ENCODE measurements around the gene FILIP1L. TPM values are rescaled to one million over a fixed set of nuclear protein-coding genes. Genes with fewer than 3 reads are reported as not detected.

Gene FILIP1L
- total and polyA plus RNA-seq, 2 donors from 2014 or later = 5.5 to 25.5 TPM

DNA sequence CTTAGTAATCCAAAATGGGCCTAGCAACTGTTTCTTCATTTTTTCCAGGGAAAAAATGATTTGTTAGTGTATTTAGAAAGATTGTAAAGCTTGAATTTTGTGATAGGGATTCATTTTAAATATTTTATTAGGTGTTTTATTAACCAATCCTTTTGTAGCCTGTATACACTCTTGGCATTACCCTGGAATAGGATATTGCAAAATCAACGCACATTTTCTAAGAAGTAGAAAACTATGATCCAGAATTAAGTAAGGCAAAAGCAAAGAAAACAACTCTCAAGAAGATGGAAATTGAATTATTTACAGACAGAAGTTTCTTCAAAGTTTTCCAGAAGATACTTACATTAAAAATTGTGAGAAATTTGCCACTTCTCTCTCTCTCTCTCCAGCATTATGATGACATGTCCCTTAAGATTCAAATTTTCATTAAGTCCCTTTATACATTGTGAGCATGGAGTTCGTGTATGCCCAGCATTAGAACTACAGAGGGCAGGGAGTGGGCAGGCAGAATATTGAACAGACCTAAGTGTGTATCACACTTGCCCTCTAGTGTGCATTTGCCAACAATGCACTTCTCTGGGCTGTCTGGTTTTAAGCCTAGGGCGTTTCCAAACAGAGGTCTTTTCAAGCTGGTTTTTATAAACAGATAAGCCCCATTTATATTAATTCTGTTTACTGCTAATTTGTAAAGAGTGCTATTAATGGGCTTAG, 325.1 kb downstream of the FILIP1L start:
- TF ChIP-seq, protein P1, sequence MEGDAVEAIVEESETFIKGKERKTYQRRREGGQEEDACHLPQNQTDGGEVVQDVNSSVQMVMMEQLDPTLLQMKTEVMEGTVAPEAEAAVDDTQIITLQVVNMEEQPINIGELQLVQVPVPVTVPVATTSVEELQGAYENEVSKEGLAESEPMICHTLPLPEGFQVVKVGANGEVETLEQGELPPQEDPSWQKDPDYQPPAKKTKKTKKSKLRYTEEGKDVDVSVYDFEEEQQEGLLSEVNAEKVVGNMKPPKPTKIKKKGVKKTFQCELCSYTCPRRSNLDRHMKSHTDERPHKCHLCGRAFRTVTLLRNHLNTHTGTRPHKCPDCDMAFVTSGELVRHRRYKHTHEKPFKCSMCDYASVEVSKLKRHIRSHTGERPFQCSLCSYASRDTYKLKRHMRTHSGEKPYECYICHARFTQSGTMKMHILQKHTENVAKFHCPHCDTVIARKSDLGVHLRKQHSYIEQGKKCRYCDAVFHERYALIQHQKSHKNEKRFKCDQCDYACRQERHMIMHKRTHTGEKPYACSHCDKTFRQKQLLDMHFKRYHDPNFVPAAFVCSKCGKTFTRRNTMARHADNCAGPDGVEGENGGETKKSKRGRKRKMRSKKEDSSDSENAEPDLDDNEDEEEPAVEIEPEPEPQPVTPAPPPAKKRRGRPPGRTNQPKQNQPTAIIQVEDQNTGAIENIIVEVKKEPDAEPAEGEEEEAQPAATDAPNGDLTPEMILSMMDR (IDR thresholded peaks at IDR 0.05; ENCODE audit: borderline replicate concordance, extremely low read depth, insufficient read depth) = peak; percentile 53
- DNase-seq = peak in 3 of 5 donors; percentile 18 to 48 (median 38)
- no peak for FAIRE-seq
- Histone ChIP-seq H3K27me3 (ENCODE audit: control insufficient read depth, insufficient read depth, low read length) (no peaks in the 10 kb centered on the region), H3K36me3 (ENCODE audit: control insufficient read depth in 2 of 3, insufficient read depth in 3 of 3, low read length in 3 of 3) (no peaks in the 10 kb centered on the region), H3K9me3 (ENCODE audit: control insufficient read depth in 2 of 3, insufficient read depth in 1 of 3, low read length in 3 of 3) (no peaks in the 10 kb centered on the region), H3K4me1 (ENCODE audit: control insufficient read depth in 2 of 3, insufficient read depth in 2 of 3, low read depth in 1 of 3, low read length in 3 of 3) (no peaks in the 10 kb centered on the region), H3K9ac (ENCODE audit: low read length in 3 of 3) (no peak overlapping the region), H3K4me3 (ENCODE audit: low read length in 3 of 3) (no peak overlapping the region), H3K27ac (ENCODE audit: low read depth in 2 of 2, low read length in 2 of 2) (no peak overlapping the region)
- intact Hi-C loops (cut with DNase I) = no loop called here

Small RNA genes lying within 50 kb of the gene (microRNA-seq; reads per million reads assigned to microRNA genes)
- not detected for gene MIR3921

Other genes starting within 250 kb of the FILIP1L start
- gene TBC1D23, start 146.5 kb upstream of the FILIP1L start, total RNA-seq = 46.9 TPM
- 18.0 TPM for gene TBC1D23, start 146.5 kb upstream of the FILIP1L start, polyA plus RNA-seq (ENCODE audit: insufficient read depth, low read depth, low replicate concordance)
- 57.5 TPM for gene NIT2, start 220.3 kb upstream of the FILIP1L start, total RNA-seq
- gene NIT2, start 220.3 kb upstream of the FILIP1L start, polyA plus RNA-seq (ENCODE audit: insufficient read depth, low read depth, low replicate concordance) = 180 TPM